ENCODE data around the gene CHRNA3. TPM values are rescaled to one million over a fixed set of nuclear protein-coding genes. Genes with fewer than 3 reads are reported as not detected.
A peak's percentile ranks its signal among the peaks of the same experiment; 100 is the strongest.

CHRNA3 gene
- polyA plus RNA-seq, 1 experiment = not detected

DNA sequence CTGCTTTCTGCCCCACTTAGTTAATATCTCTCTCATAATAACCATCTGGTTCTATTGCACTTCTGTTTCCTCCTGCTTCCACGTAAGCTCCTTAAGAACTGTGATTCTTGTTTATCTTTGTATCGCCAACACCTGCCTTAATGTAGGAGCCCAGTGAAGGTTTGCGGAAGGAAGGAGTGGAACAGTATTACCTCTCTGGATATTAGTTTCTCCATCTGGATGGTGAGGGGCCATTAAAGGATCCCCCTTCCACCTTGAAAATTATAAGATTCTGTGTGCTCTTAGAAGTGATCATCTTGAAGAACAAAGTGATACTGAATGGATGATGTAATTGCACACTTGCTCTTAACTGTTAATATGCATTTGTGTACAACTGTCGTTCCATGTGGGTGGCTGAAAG, 53.3 kb downstream of the CHRNA3 start:
- Histone ChIP-seq H3K27me3 (ENCODE audit: control insufficient read depth, insufficient read depth, low read length) (peaks cover 2% of the 10 kb centered on the region), H3K9me3 (ENCODE audit: control insufficient read depth, insufficient read depth, low read length) (no peaks in the 10 kb centered on the region), H3K4me3 (ENCODE audit: low read depth, low read length) (no peak overlapping the region), H3K27ac (ENCODE audit: low read depth, low read length) (no peak overlapping the region)
- ChIA-PET POLR2A (no interaction called here), CTCF (no interaction called here)
- DNase-seq (ENCODE audit: low read depth, low spot score) = no peak
- TF ChIP-seq, protein P1, sequence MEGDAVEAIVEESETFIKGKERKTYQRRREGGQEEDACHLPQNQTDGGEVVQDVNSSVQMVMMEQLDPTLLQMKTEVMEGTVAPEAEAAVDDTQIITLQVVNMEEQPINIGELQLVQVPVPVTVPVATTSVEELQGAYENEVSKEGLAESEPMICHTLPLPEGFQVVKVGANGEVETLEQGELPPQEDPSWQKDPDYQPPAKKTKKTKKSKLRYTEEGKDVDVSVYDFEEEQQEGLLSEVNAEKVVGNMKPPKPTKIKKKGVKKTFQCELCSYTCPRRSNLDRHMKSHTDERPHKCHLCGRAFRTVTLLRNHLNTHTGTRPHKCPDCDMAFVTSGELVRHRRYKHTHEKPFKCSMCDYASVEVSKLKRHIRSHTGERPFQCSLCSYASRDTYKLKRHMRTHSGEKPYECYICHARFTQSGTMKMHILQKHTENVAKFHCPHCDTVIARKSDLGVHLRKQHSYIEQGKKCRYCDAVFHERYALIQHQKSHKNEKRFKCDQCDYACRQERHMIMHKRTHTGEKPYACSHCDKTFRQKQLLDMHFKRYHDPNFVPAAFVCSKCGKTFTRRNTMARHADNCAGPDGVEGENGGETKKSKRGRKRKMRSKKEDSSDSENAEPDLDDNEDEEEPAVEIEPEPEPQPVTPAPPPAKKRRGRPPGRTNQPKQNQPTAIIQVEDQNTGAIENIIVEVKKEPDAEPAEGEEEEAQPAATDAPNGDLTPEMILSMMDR (IDR thresholded peaks at IDR 0.05; ENCODE audit: low read depth, low read length) = no peak

- ChIA-PET POLR2A (interaction anchor here (1.1 to 1.5 kb wide), 2 partner anchors 10 to 25 kb away, joined by 6 to 12 read pairs; no protein-coding TSS in a partner anchor), CTCF (interaction anchor here (0.6 to 1.5 kb wide), 3 partner anchors 26 to 617 kb away, joined by 3 read pairs; partner anchors contain the start of gene PSMA4)
- H3K4me3 ChIP-seq (ENCODE audit: low read depth, low read length) = peak overlapping the region; percentile 76
- peaks cover 2% of the 10 kb centered on the region for H3K27me3 ChIP-seq (ENCODE audit: control insufficient read depth, insufficient read depth, low read length)
- TF ChIP-seq, protein P1 (IDR thresholded peaks at IDR 0.05; ENCODE audit: low read depth, low read length) = peak; percentile 35; the same call in 1 of the 2 replicates
- peak overlapping the region; percentile 39 for H3K27ac ChIP-seq (ENCODE audit: low read depth, low read length)
- no peak for DNase-seq (ENCODE audit: low read depth, low spot score)
- H3K9me3 ChIP-seq (ENCODE audit: control insufficient read depth, insufficient read depth, low read length) = no peaks in the 10 kb centered on the region
Observed at GRCh38 chr15:78565951-78566774, 54.6 kb downstream of the CHRNA3 start.

DNA sequence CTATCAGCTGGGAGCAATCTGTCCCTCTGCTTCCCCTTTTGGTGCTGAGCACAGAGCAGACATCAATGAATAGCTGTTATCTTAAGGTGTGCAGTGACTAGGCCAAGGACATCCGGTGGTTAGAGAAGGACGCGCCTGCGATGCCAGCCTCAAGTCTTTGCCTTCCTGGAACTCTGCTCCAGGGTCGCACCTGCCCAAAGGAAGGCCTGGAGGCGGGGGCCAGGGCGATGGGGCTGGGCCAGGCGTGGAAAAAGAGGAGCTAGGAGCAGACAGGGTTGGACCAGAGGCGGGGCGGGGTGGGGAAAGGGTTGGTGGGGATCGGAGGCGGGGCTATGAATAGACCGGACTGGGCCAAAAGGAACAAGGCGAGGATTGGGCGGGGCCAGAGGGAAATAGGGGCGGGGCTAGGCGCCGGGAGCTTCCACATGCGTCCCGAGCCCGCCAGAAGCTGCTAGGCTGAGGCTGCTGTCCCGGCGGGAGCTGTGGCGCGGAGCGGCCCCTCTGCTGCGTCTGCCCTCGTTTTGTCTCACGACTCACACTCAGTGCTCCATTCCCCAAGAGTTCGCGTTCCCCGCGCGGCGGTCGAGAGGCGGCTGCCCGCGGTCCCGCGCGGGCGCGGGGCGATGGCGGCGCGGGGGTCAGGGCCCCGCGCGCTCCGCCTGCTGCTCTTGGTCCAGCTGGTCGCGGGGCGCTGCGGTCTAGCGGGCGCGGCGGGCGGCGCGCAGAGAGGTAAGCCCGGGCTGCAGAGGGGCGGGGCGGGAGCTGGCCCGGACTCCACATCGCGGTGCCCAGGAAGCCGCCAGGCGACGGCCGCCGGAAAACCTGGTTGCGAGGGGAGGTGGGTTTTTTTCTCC, 55.5 kb downstream of the CHRNA3 start, which contains the start of gene CHRNA5:
CHRNA5 (plus strand) TSS at position 424 of the 854 bp plus-strand sequence; CDS start at position 624, 200 bp downstream.
- TF ChIP-seq, protein P1 (IDR thresholded peaks at IDR 0.05; ENCODE audit: low read depth, low read length) = no peak

GRCh38 chr15:78564743-78565096, 56.1 kb downstream of the CHRNA3 start:
- Histone ChIP-seq H3K9me3 (ENCODE audit: control insufficient read depth, insufficient read depth, low read length) (no peaks in the 10 kb centered on the region), H3K4me3 (ENCODE audit: low read depth, low read length) (no peak overlapping the region), H3K27ac (ENCODE audit: low read depth, low read length) (no peak overlapping the region), H3K27me3 (ENCODE audit: control insufficient read depth, insufficient read depth, low read length) (peaks cover 2% of the 10 kb centered on the region)
- POLR2A ChIA-PET = interaction anchor here (0.7 to 1.5 kb wide), 3 partner anchors 9 to 57 kb away, joined by 4 to 12 read pairs (median 6); partner anchors contain the start of gene HYKK
- CTCF ChIA-PET = interaction anchor here (1.5 kb wide), 1 partner anchor 75 kb away, joined by 3 read pairs; no protein-coding TSS in a partner anchor
- DNase-seq (ENCODE audit: low read depth, low spot score) = no peak
- TF ChIP-seq, protein P1 (IDR thresholded peaks at IDR 0.05; ENCODE audit: low read depth, low read length) = no peak

More for the DNA sequence above, 55.5 kb downstream of the CHRNA3 start, which contains the start of gene CHRNA5:
- peak; percentile 21 for DNase-seq (ENCODE audit: low read depth, low spot score)
- Histone ChIP-seq H3K27me3 (ENCODE audit: control insufficient read depth, insufficient read depth, low read length) (peaks cover 2% of the 10 kb centered on the region), H3K27ac (ENCODE audit: low read depth, low read length) (peak within 1 kb of the TSS; percentile 39), H3K4me3 (ENCODE audit: low read depth, low read length) (peak within 1 kb of the TSS; percentile 76), H3K9me3 (ENCODE audit: control insufficient read depth, insufficient read depth, low read length) (no peaks in the 10 kb centered on the region)
- CTCF ChIA-PET = interaction anchor here (1.2 to 1.5 kb wide), 2 partner anchors 25 to 74 kb away, joined by 3 read pairs; partner anchors contain the start of gene PSMA4
- POLR2A ChIA-PET = interaction anchor here (0.7 to 1.5 kb wide), 3 partner anchors 9 to 58 kb away, joined by 4 to 12 read pairs (median 6); partner anchors contain the start of gene HYKK

Measured in AG04450 (cell line).